NCI-H1436 treated with DMSO at 0.1 percent for 48 hours (cell line): ENCODE data around the gene MYRF.
A peak's percentile ranks its signal among the peaks of the same experiment; 100 is the strongest.

Experiments
- DNase-seq: peaks from one replicate; lab custom pipeline; 2025; lab: John Stamatoyannopoulos, UW

MYRF gene

GRCh38 chr11:61776561-61777075 lies 24.2 kb downstream of the MYRF start:
- no peak for DNase-seq

GRCh38 chr11:61777234-61778090 lies 25.0 kb downstream of the MYRF start:
- no peak for DNase-seq

GRCh38 chr11:61778357-61778886 lies 26.0 kb downstream of the MYRF start:
- no peak for DNase-seq

GRCh38 chr11:61778920-61779650 lies 26.6 kb downstream of the MYRF start:
- DNase-seq: no peak

GRCh38 chr11:61779666-61780525 lies 27.5 kb downstream of the MYRF start:
- DNase-seq: no peak

GRCh38 chr11:61780581-61781162 lies 28.2 kb downstream of the MYRF start:
- DNase-seq: no peak

- no peak for DNase-seq
Measured at GRCh38 chr11:61781585-61781984, 29.1 kb downstream of the MYRF start.

GRCh38 chr11:61782299-61782698 lies 29.9 kb downstream of the MYRF start:
- DNase-seq: no peak

GRCh38 chr11:61782841-61783240 lies 30.4 kb downstream of the MYRF start:
- no peak for DNase-seq

GRCh38 chr11:61783717-61784505 lies 31.5 kb downstream of the MYRF start:
- no peak for DNase-seq

GRCh38 chr11:61784506-61784805 lies 32.0 kb downstream of the MYRF start:
- DNase-seq: no peak

GRCh38 chr11:61785837-61786402 lies 33.5 kb downstream of the MYRF start:
- no peak for DNase-seq

GRCh38 chr11:61787928-61788491 lies 35.6 kb downstream of the MYRF start:
- DNase-seq: no peak

GRCh38 chr11:61791737-61792309 lies 39.4 kb downstream of the MYRF start:
- DNase-seq: no peak

- peak; percentile 80 for DNase-seq
Measured at GRCh38 chr11:61792310-61793082, 40.1 kb downstream of the MYRF start, which contains the start of the genes FEN1 and TMEM258. Gene FEN1 (plus strand): TSS chr11:61792911. CDS start chr11:61795362, 2,451 bp downstream. Gene TMEM258 (minus strand): TSS chr11:61792599. CDS start chr11:61792558, 41 bp downstream.

- no peak for DNase-seq
Measured at GRCh38 chr11:61793083-61793828, 40.8 kb downstream of the MYRF start.

- no peak for DNase-seq
Measured at GRCh38 chr11:61793829-61794204, 41.4 kb downstream of the MYRF start.

- DNase-seq: no peak
Measured at GRCh38 chr11:61794579-61794978, 42.1 kb downstream of the MYRF start.
